Measurements from ENCODE around the gene LIN7C.

- no peak for TF ChIP-seq CTCF (IDR thresholded peaks at IDR 0.05)
- TF ChIP-seq POLR2A (IDR thresholded peaks at IDR 0.05) = no peak
- TF ChIP-seq EP300 (IDR thresholded peaks at IDR 0.05) = no peak
Measured at GRCh38 chr11:27518518-27518917, 11.9 kb upstream of the LIN7C start.
